ENCODE results near the gene MRFAP1L1. TPM values are rescaled to one million over a fixed set of nuclear protein-coding genes. Genes with fewer than 3 reads are reported as not detected.

Gene MRFAP1L1
- total RNA-seq, 1 experiment from 2014 or later = 57.7 TPM

GRCh38 chr4:6714954-6715353 lies 5.3 kb upstream of the MRFAP1L1 start:
- Histone ChIP-seq H2BK20ac (ENCODE audit: low read depth, low read length, poor library complexity, severe bottlenecking) (no peak overlapping the region), H2BK5ac (ENCODE audit: insufficient read length, low read length) (no peak overlapping the region), H2AFZ (ENCODE audit: low read length) (no peak overlapping the region), H3K4me2 (ENCODE audit: insufficient read depth, insufficient read length, low read length) (no peak overlapping the region), H3K56ac (ENCODE audit: insufficient read length, low read depth, low read length) (no peak overlapping the region), H3K4me1 (ENCODE audit: insufficient read depth, low read length) (peaks cover 5% of the 10 kb centered on the region; the same call in 1 of the 2 replicates), H3K4ac (ENCODE audit: low read depth, low read length) (no peak overlapping the region), H3K27ac (ENCODE audit: insufficient read length, low read depth, low read length) (no peak overlapping the region), H3K27me3 (ENCODE audit: insufficient read depth, low read length) (peaks cover 2% of the 10 kb centered on the region), H3T11ph (ENCODE audit: low read length) (no peak overlapping the region), H3K79me2 (ENCODE audit: insufficient read depth, low read length) (peaks cover 8% of the 10 kb centered on the region; the same call in 1 of the 2 replicates), H2BK12ac (ENCODE audit: insufficient read length, low read depth, low read length) (no peak overlapping the region), H2AK5ac (ENCODE audit: insufficient read length, low read length) (no peak overlapping the region), H2BK15ac (ENCODE audit: low read depth, low read length) (no peak overlapping the region), H4K8ac (replicated peaks; ENCODE audit: insufficient read length, low read depth, low read length) (no peak overlapping the region), H3K23ac (ENCODE audit: insufficient read length, low read depth, low read length) (no peak overlapping the region), H2BK120ac (ENCODE audit: low read depth, low read length, poor library complexity, severe bottlenecking) (no peak overlapping the region), H3K18ac (ENCODE audit: insufficient read length, low read depth, low read length) (no peak overlapping the region), H4K91ac (ENCODE audit: insufficient read length, low read depth, low read length) (no peak overlapping the region), H3K9me3 (ENCODE audit: control insufficient read depth, low read depth, low read length) (no peaks in the 10 kb centered on the region), H3K9ac (ENCODE audit: extremely low read depth, insufficient read length, low read length) (no peak overlapping the region), H4K5ac (ENCODE audit: insufficient read length, low read depth, low read length) (no peak overlapping the region), H4K20me1 (ENCODE audit: control insufficient read depth, insufficient read depth, insufficient read length) (no peaks in the 10 kb centered on the region), H3K79me1 (ENCODE audit: insufficient read depth, low read depth, low read length, poor library complexity, severe bottlenecking) (no peaks in the 10 kb centered on the region), H3K23me2 (ENCODE audit: insufficient read length, low read depth, low read length, poor library complexity, severe bottlenecking) (peaks cover 12% of the 10 kb centered on the region), H3K14ac (ENCODE audit: insufficient read depth, low read length) (no peak overlapping the region)
- Mint-ChIP-seq H3K4me3 (no peak overlapping the region; a peak in 1 of 5 replicates), H3K4me1 (peaks cover 9 to 22% of the 10 kb centered on the region in 2 experiments), H3K9me3 (peaks cover 2 to 3% of the 10 kb centered on the region in 2 experiments; a peak in 3 of 5 replicates), H3K27me3 (ENCODE audit: low read depth) (peaks cover 45% of the 10 kb centered on the region), H3K27ac (no peak overlapping the region), H3K36me3 (ENCODE audit: insufficient read depth in 1 of 3, low read depth in 3 of 3) (peaks cover 2 to 3% (median 3%) of the 10 kb centered on the region in 3 experiments; a peak in 3 of 7 replicates)
- DNase-seq = no peak
- no CpG with 5 or more reads among the region's 1 CpG for WGBS (ENCODE audit: extremely low coverage, insufficient read length, low lambda C conversion rate)
- TF ChIP-seq CTCF (conservative IDR thresholded peaks at IDR 0.05) = no peak
